Measurements from ENCODE around the gene HECTD4. TPM values are rescaled to one million over a fixed set of nuclear protein-coding genes. Genes with fewer than 3 reads are reported as not detected.

HECTD4 gene
- total and polyA plus RNA-seq, 9 of the 15 experiments (the other 6 are each of a cell fraction or from before 2014, with no cell fraction given), result 3.5 to 33.3 (median 13.5) TPM

GRCh38 chr12:112168561-112168971 is 213.7 kb downstream of the HECTD4 start (continued):
- no peak for TF ChIP-seq RBM34 (IDR thresholded peaks at IDR 0.05; ENCODE audit: borderline replicate concordance, insufficient read depth, low read length)
- no peak for TF ChIP-seq CREBBP (IDR thresholded peaks at IDR 0.05; ENCODE audit: low read depth, low read length)
- TF ChIP-seq MEIS2 (IDR thresholded peaks at IDR 0.05; ENCODE audit: partially characterized antibody), result no peak
- TF ChIP-seq MBD1 (CRISPR knock-in tag; IDR thresholded peaks at IDR 0.05), result no peak
- TF ChIP-seq ZBTB33 (CRISPR knock-in tag; IDR thresholded peaks at IDR 0.05), result no peak
- TF ChIP-seq DIDO1 (tag; IDR thresholded peaks at IDR 0.05; ENCODE audit: low read depth), result no peak
- TF ChIP-seq CREB3 (tag; conservative IDR thresholded peaks at IDR 0.05; ENCODE audit: low read depth), result no peak
- no peak for TF ChIP-seq MAZ (CRISPR knock-in tag; conservative IDR thresholded peaks at IDR 0.05 in 1 of 2, IDR thresholded peaks at IDR 0.05 in 1 of 2)
- no peak for TF ChIP-seq KAT8 (IDR thresholded peaks at IDR 0.05; ENCODE audit: low read depth)

All from K562 (cell line).